ENCODE results near the gene PPP1R26. TPM values are rescaled to one million over a fixed set of nuclear protein-coding genes. Genes with fewer than 3 reads are reported as not detected.
"Not testable (repeated sequence)": the region's sequence is repeated elsewhere in the genome, so short reads cannot be mapped to it uniquely, and the experiment has no call there.

The PPP1R26 gene
- total RNA-seq, 1 donor from 2014 or later, result 6.7 TPM

DNA sequence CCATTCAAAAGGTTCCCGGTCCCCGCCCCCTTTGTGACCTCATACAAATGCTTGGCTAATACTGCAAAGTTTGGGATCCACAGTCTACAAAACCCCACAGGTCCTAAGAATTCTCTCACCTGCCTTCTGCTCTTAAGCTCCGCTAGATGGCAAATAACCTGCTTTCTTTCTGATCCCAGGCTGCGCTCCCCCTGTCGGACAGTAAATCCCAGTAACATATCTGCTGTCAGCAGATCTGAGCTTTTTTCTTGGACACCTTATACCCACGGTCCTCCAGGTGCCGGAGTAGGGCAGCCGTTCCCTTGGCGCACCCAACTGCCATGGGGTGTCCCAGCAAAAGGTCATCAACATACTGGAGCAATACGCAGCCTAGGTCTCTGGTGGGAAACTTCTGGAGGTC is 39.0 kb upstream of the PPP1R26 start:
- TF ChIP-seq, protein P1, sequence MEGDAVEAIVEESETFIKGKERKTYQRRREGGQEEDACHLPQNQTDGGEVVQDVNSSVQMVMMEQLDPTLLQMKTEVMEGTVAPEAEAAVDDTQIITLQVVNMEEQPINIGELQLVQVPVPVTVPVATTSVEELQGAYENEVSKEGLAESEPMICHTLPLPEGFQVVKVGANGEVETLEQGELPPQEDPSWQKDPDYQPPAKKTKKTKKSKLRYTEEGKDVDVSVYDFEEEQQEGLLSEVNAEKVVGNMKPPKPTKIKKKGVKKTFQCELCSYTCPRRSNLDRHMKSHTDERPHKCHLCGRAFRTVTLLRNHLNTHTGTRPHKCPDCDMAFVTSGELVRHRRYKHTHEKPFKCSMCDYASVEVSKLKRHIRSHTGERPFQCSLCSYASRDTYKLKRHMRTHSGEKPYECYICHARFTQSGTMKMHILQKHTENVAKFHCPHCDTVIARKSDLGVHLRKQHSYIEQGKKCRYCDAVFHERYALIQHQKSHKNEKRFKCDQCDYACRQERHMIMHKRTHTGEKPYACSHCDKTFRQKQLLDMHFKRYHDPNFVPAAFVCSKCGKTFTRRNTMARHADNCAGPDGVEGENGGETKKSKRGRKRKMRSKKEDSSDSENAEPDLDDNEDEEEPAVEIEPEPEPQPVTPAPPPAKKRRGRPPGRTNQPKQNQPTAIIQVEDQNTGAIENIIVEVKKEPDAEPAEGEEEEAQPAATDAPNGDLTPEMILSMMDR (IDR thresholded peaks at IDR 0.05), result no peak
- no peak for ATAC-seq (ENCODE audit: low read depth)
- intact Hi-C loops (cut with micrococcal nuclease), result no loop called here
- Mint-ChIP-seq H3K4me3 (no peak overlapping the region), H3K27me3 (peaks cover 13% of the 10 kb centered on the region), H3K4me1 (no peaks in the 10 kb centered on the region), H3K27ac (no peak overlapping the region), H3K9me3 (peaks cover 17% of the 10 kb centered on the region), H3K36me3 (ENCODE audit: low read depth) (no peaks in the 10 kb centered on the region)
- ChIA-PET POLR2A (no interaction called here), CTCF (no interaction called here)
- DNase-seq, result no peak

DNA sequence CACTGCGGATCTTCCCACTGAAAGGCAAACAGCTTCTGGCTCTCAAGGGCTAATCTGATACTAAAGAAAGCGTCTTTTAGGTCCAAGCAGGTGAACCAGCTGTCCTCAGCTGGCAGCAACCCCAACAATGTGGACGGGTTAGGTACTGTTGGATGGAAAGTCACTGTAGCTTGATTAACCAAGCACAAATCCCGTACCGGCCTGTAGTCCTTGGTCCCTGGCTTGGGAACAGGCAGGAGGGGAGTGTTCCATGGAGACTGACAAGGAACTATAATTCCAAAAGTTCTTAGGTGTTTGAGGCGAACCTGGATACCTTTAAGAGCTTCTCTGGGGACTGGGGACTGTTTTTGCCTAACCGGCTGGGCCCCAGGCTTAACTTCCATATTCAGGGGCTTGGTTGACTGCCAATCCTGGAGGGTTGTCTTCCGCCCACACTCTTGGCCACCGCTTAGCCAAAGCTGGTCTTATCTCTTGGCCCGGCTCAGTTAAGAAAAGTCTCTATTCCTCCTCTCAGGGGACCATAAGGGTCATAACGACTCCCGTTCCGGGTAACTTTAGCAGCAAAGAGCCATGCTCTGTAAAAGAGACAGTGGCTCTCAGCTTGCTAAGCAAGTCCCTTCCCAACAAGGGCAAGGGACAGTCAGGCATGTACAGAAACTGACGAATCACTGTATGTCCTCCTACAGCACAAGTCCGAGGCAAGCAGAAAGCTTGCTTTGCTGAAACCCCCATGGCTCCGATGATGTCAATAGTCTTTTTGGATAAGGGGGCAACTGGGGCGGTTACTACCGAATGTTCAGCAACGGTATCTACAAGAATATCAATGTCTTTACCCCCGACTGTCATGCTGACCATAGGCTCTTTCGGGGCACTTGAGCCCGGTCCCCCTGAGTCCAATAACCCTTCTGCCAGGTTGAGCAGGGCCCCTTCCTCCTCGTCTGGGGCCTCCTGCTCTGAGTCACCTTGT is 38.2 kb upstream of the PPP1R26 start:
- H3K9me3 Mint-ChIP-seq, result peaks cover 12% of the 10 kb centered on the region
- CTCF ChIA-PET, result not testable (repeated sequence)

DNA sequence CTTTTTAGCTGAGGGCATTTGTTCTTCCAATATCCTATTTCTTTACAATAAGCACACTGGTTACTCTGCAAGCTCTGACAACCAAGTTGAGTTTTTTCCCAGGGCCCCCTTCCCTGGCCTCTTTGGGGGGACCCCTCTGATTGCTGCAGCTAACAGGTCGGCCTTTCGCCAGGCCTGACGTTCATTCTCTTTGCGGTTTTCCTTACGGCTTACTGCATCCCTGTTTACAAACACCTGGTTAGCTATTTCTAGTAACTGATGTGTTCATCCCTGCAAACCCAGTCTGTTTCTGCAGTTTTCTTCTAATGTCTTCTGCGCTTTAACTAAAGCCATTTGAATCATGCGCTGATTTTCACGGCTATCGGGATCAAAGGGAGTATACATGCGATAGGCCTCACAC is 37.5 kb upstream of the PPP1R26 start:
- TF ChIP-seq, protein P1 (IDR thresholded peaks at IDR 0.05), result no peak
- CTCF ChIA-PET, result no interaction called here
- Mint-ChIP-seq H3K27ac (no peak overlapping the region), H3K27me3 (peaks cover 13% of the 10 kb centered on the region), H3K36me3 (ENCODE audit: low read depth) (no peaks in the 10 kb centered on the region), H3K4me3 (no peak overlapping the region), H3K4me1 (no peaks in the 10 kb centered on the region), H3K9me3 (peaks cover 7% of the 10 kb centered on the region)
- POLR2A ChIA-PET, result no interaction called here
- ATAC-seq (ENCODE audit: low read depth), result no peak
- no peak for DNase-seq
- intact Hi-C loops (cut with micrococcal nuclease), result no loop called here

More for the DNA sequence above, 38.2 kb upstream of the PPP1R26 start:
- H3K36me3 Mint-ChIP-seq (ENCODE audit: low read depth); ATAC-seq (ENCODE audit: low read depth); POLR2A ChIA-PET; H3K4me3 Mint-ChIP-seq; H3K27ac Mint-ChIP-seq; H3K4me1 Mint-ChIP-seq; DNase-seq; intact Hi-C loops (cut with micrococcal nuclease): not testable (repeated sequence)
- peaks cover 13% of the 10 kb centered on the region for H3K27me3 Mint-ChIP-seq

DNA sequence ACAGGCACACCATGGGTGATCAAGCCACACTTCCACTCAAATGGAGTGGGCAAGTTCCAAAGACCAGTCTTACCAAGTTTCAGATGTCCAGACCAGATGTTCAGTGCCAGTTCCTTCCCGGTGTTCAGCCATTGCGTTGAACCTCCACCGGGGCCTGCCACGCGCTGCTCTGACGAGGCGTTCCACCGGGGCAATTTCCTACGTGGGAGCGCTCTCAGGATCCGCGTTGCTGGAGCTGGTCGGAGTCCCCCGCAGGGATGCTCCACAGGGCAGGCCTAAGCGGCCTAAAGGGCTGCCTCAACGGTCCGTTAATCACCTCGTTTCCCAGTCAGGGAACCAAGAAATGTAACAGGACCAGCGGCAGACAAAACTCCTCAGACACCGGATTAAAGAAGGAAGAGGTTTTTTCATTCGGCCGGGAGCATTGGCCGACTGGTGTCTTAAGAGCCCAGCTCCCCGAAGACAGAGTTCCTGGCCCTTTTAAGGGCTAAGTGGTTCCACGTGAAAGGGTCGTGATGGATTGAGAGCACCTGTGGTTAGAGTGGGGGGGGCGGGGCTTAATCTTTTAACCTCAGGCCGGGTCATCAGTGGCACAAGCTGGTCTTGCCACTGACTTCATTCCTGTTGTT is 35.7 kb upstream of the PPP1R26 start:
- Mint-ChIP-seq H3K4me1 (no peaks in the 10 kb centered on the region), H3K36me3 (ENCODE audit: low read depth) (no peaks in the 10 kb centered on the region), H3K9me3 (no peaks in the 10 kb centered on the region), H3K27ac (no peak overlapping the region), H3K27me3 (peaks cover 12% of the 10 kb centered on the region), H3K4me3 (no peak overlapping the region)
- ATAC-seq (ENCODE audit: low read depth) (no peak), DNase-seq (no peak)
- ChIA-PET CTCF (no interaction called here), POLR2A (no interaction called here)
- intact Hi-C loops (cut with micrococcal nuclease), result no loop called here
- TF ChIP-seq, protein P1 (IDR thresholded peaks at IDR 0.05), result no peak

DNA sequence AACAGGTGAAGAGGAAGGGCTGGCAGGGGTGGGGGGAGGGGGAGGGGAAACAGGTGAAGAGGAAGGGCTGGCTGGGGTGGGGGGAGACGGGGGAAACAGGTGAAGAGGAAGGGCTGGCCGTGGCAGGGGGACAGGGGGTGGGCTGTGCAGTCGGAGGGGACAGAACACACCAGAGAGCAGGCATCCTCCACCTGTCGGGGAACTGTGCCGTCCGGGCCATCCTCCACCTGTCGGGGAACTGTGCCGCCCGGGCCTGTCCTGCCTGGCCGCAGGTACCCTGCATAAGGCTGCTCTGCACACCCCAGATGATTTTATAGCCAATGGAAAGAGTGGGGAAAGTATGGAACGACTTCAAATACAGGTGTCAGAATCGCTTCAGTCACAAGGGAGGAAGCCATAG is 32.5 kb upstream of the PPP1R26 start:
- CTCF ChIA-PET, result no interaction called here
- no peak for DNase-seq
- H3K4me3 Mint-ChIP-seq, result no peak overlapping the region
- H3K27me3 Mint-ChIP-seq, result peaks cover 3% of the 10 kb centered on the region
- no peaks in the 10 kb centered on the region for H3K36me3 Mint-ChIP-seq (ENCODE audit: low read depth)
- H3K9me3 Mint-ChIP-seq, result no peaks in the 10 kb centered on the region
- H3K4me1 Mint-ChIP-seq, result no peaks in the 10 kb centered on the region
- H3K27ac Mint-ChIP-seq, result no peak overlapping the region
- TF ChIP-seq, protein P1 (IDR thresholded peaks at IDR 0.05), result no peak
- no peak for ATAC-seq (ENCODE audit: low read depth)
- intact Hi-C loops (cut with micrococcal nuclease), result no loop called here
- POLR2A ChIA-PET, result no interaction called here
